DND-41 (cell line): ENCODE results near the gene SYNDIG1.

Experiments
- ATAC-seq: fragments of 200-7000 bp; cut with Tn5 transposase; 3 replicates; pipeline ENCODE4 v1.9.1; 2021; ENCODE audit warnings: low read depth; ENCODE audit not compliant: insufficient read depth
- DNase-seq: peaks from one replicate; pipeline ENCODE4 v3.0.0-alpha.2; 2020
- H2AFZ ChIP-seq: 2 replicates; pipeline ENCODE4 v1.6.0; 2012; ENCODE audit warnings: low read depth, low read length
- H3K27ac ChIP-seq: 2 replicates; pipeline ENCODE4 v1.5.1; 2012; ENCODE audit warnings: low read length, inconsistent platforms
- H3K27me3 ChIP-seq: fragments of 200-600 bp; sonication (generic); 2 replicates; pipeline ENCODE4 v1.6.0; 2012; ENCODE audit warnings: low read length, mild to moderate bottlenecking, inconsistent platforms; ENCODE audit not compliant: insufficient read depth, poor library complexity
- H3K36me3 ChIP-seq: 2 replicates; pipeline ENCODE4 v1.5.1; 2012; ENCODE audit warnings: low read length, inconsistent platforms; ENCODE audit not compliant: insufficient read depth
- H3K4me1 ChIP-seq: 2 replicates; pipeline ENCODE4 v1.5.1; 2012; ENCODE audit warnings: mild to moderate bottlenecking, low read length; ENCODE audit not compliant: insufficient read depth
- H3K4me2 ChIP-seq: 2 replicates; pipeline ENCODE4 v1.6.0; 2012; ENCODE audit warnings: mild to moderate bottlenecking, moderate library complexity, low read length, inconsistent platforms; ENCODE audit not compliant: insufficient read depth
- H3K4me3 ChIP-seq, 2 experiments: fragments of 200-600 bp in 1 of 2; shearing (Covaris generic) in 1 of 2; 2 replicates each; pipeline ENCODE4 v1.5.1; 2012 to 2016; ENCODE audit warnings: inconsistent platforms in 2 of 2, low read length in 2 of 2, mild to moderate bottlenecking in 2 of 2, low read depth in 1 of 2, moderate library complexity in 1 of 2
- H3K79me2 ChIP-seq: 2 replicates; pipeline ENCODE4 v1.6.0; 2012; ENCODE audit warnings: low read length, inconsistent platforms; ENCODE audit not compliant: insufficient read depth
- H3K9ac ChIP-seq: 2 replicates; pipeline ENCODE4 v1.6.0; 2012; ENCODE audit warnings: low read depth, mild to moderate bottlenecking, inconsistent platforms, low read length, moderate library complexity
- H3K9me3 ChIP-seq: 2 replicates; pipeline ENCODE4 v1.5.1; 2012; ENCODE audit warnings: low read length, moderate library complexity, mild to moderate bottlenecking, inconsistent platforms; ENCODE audit not compliant: insufficient read depth, severe bottlenecking
- H4K20me1 ChIP-seq: 2 replicates; pipeline ENCODE4 v1.6.0; 2012; ENCODE audit warnings: low read length; ENCODE audit not compliant: insufficient read depth
- CTCF ChIP-seq: IDR thresholded peaks from 2 replicates; pipeline ENCODE4 v1.5.1; 2012; ENCODE audit warnings: borderline replicate concordance, low read length, moderate library complexity, mild to moderate bottlenecking; ENCODE audit not compliant: poor library complexity, severe bottlenecking; ENCODE audit errors: extremely low read depth
- EZH2 ChIP-seq: IDR thresholded peaks from 3 replicates; pipeline ENCODE4 v1.6.1; 2012; ENCODE audit warnings: borderline replicate concordance, low read depth, mild to moderate bottlenecking, moderate library complexity, low read length, inconsistent platforms; ENCODE audit not compliant: severe bottlenecking

Gene SYNDIG1

DNA sequence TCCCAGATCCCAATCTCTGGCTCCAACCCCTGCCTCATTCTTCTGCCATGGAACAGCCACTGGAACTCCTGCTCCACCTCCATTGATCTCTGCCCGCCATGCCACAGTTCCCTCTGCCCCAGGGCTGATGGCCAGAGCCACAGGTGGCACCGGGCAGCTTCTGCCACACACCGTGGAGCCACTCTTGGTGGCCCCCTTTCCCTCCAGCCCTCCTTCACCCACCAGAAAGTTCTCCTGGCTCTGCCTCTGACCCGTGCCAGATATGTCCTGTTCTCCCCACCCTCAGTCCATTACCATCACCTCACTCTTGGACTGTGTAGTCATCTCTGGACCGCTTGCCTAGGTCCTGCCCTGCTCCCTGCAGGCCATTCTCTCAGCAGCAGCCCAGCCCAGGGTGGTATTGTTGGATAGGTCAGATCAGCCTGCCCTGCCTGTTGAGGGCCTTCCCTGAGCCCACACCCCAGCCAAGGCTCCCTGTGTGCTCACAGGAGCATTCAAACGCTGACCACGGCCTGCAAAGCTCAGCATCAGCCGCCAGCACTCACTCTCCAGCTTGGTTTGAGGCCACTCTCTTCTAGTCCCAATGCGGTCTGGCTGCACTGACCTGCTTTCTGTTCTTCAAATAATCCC is 16.8 kb upstream of the SYNDIG1 start:
- no peaks in the 10 kb centered on the region for H3K9me3 ChIP-seq
- no peaks in the 10 kb centered on the region for H3K27me3 ChIP-seq
- H3K9ac ChIP-seq, result no peak overlapping the region
- H3K79me2 ChIP-seq, result no peaks in the 10 kb centered on the region
- TF ChIP-seq EZH2, result no peak
- peak; percentile 22 for TF ChIP-seq CTCF
- ATAC-seq (no peak), DNase-seq (no peak)
- no peak overlapping the region for H2AFZ ChIP-seq
- H3K36me3 ChIP-seq, result no peaks in the 10 kb centered on the region
- H3K4me2 ChIP-seq, result no peak overlapping the region
- no peak overlapping the region for H3K27ac ChIP-seq
- peaks cover 16% of the 10 kb centered on the region for H3K4me1 ChIP-seq
- H4K20me1 ChIP-seq, result no peaks in the 10 kb centered on the region
- no peak overlapping the region for H3K4me3 ChIP-seq

GRCh38 chr20:24453869-24454268 is 15.6 kb upstream of the SYNDIG1 start:
- Histone ChIP-seq H4K20me1 (no peaks in the 10 kb centered on the region), H3K9ac (no peak overlapping the region), H3K4me1 (peaks cover 16% of the 10 kb centered on the region)

DNA sequence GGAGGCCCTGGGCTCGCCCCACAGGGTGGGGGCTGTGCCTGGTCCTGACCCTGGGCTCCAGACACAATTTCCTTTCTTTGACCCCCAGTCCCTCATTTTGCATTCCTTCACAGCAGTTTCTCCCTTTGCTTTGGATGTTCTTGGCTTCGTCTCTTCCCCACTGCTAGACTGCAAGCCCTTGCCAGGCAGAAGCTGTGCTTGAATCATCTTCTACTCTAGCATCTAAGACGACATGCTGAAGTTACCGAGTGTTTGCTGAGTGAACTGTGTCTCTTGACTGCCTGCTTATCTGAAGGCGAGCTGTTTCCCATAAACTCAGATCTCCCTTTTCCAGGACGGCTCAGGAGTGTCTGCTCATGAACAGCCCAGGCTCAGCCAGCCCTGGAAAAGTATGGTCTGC is 14.3 kb upstream of the SYNDIG1 start:
- TF ChIP-seq CTCF (no peak), EZH2 (no peak)
- ATAC-seq, result no peak
- Histone ChIP-seq H3K4me1 (peaks cover 16% of the 10 kb centered on the region), H3K4me2 (no peak overlapping the region), H3K9ac (no peak overlapping the region), H3K36me3 (no peaks in the 10 kb centered on the region), H3K27me3 (no peaks in the 10 kb centered on the region), H3K9me3 (no peaks in the 10 kb centered on the region), H3K79me2 (no peaks in the 10 kb centered on the region), H3K4me3 (no peak overlapping the region), H2AFZ (0 out of 2 replicates have a peak overlapping the region, but pooled peaks have one; percentile 9), H3K27ac (no peak overlapping the region), H4K20me1 (no peaks in the 10 kb centered on the region)
- no peak for DNase-seq

More at GRCh38 chr20:24453869-24454268, 15.6 kb upstream of the SYNDIG1 start:
- Histone ChIP-seq H3K4me3 (no peak overlapping the region), H3K36me3 (no peaks in the 10 kb centered on the region), H3K9me3 (no peaks in the 10 kb centered on the region), H3K79me2 (no peaks in the 10 kb centered on the region), H3K27ac (peak overlapping the region; percentile 41), H3K4me2 (no peak overlapping the region), H3K27me3 (no peaks in the 10 kb centered on the region), H2AFZ (peak overlapping the region; percentile 37)
- peak; percentile 76 for ATAC-seq
- TF ChIP-seq CTCF, result no peak
- no peak for TF ChIP-seq EZH2
- DNase-seq, result no peak
